HCEC 1CT (cell line): ENCODE measurements around the gene MAPKAP1.
"Not testable (repeated sequence)": the region's sequence is repeated elsewhere in the genome, so short reads cannot be mapped to it uniquely, and the experiment has no call there.

Source experiments
- DNase-seq: peaks from one replicate; pipeline ENCODE4 v3.0.0-alpha.2; 2017

MAPKAP1 gene

DNA sequence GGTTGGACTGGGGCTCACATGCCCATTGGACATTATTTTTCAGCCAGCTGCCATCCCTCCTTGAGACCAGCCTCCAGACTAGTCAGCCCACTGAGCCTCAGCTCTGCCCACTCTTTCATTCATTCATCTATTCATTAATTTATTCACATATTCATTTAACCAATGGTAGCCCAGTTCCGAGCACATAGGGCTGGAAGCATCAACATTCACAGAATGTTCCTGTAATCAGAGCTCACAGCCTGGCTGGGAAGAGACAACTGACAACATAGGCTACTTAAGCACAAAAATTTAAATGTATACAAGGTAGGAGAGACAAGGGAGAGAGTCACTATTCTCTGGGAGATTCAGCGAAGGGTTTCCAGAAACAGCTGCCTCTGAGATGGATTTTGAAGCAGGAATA is 23.2 kb upstream of the MAPKAP1 start:
- no peak for DNase-seq

DNA sequence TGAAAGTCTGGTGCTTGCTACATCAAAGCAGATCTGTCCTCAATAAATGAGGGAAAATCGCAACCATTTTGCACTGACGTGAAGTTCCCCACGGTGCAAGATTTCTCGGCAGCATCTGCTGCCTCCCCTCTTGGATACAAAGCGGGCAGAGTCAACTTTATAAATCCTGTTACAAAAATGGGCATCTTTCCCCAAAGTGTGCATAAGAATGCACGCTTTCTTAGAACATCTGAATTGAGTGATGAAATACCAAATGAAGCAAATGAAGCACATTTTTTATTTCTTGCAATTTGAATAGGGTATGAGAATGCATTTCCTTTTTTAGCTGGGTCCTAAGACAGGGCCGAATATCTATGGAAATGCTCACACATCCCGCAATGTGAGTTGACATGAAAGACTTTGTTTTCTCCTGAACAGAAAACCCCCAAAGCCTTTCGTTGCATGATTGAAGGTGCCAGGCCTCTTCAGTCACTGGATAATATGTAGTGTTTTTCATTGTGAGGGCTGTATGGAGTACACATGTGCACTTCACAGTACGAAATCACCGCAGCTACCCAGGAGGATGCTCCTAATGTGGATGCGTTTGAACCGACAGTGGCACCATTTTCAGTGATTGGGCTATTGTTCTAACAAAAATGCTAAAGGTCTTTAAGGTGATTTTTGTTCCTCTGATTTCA is 19.6 kb upstream of the MAPKAP1 start:
- no peak for DNase-seq

DNA sequence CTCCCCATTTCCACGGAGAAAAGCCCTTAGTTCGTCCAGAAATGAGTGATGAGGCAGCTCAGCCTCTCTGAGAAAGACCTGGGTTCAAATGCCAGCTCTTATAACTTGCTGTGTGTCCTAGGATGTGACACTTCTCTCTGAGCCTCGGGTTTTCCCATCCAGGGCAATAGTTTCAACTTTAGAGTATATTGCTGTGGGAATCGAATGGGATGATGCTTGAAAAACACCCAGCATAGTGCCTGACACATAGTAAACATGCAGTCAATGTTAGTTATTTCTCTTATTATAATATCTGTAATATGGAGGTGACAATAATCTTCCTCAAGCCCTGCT is 430 bp upstream of the MAPKAP1 start:
- no peak for DNase-seq

DNA sequence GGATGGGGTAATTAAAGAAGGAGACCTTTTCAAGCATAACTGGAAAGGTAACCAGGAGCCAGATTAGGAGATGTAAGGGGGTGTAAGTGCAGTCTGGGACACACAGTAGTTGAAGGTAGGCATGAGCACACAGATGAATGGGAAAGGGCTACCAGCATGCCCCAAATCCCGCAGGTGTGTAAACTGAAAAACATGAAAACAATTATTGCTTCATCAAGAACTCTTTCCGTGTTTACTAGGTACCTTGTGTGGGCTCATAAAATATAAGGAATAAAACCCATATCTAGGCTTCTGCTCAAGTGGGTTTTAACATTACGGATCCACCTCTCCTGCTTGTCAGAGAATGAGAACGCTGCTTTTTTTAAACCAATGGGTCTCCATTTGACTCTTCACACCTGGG is 1.1 kb downstream of the MAPKAP1 start:
- no peak for DNase-seq

DNA sequence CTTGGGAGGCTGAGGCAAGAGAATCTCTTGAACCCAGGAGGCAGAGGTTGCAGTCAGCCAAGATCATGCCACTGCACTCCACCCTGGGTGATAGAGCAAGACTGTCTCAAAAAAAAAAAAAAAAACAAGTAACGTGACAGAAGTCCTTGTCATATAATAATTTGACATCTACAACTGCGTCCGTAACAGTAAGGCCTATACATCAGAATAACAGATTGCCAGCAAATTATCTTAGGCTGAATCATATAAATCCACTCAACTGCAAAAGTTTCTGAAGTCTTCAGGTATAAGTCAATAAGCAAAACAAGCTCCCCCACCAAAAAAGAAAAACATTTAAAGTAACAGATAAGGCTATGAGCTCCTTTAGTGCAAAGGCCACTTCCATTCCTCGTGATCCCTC is 3.3 kb downstream of the MAPKAP1 start:
- DNase-seq = no peak

DNA sequence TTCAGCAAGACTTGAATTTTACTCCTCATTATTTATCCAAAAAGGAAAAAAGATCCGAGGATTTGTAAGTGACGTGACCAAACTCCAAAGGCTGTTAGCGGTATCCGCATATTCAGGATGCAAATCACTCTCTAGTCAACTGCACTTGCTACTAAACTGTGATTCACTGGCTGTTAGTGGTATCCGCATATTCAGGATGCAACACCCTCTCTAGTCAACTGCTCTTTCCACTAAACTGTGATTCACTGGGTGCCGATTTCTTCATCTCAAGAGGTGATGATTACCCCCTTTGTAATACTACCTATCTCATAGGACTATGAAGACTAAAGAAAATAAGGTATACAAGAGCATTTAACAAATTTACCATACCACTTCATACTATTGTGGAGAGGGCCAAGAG is 5.7 kb downstream of the MAPKAP1 start:
- DNase-seq = peak; percentile 67

DNA sequence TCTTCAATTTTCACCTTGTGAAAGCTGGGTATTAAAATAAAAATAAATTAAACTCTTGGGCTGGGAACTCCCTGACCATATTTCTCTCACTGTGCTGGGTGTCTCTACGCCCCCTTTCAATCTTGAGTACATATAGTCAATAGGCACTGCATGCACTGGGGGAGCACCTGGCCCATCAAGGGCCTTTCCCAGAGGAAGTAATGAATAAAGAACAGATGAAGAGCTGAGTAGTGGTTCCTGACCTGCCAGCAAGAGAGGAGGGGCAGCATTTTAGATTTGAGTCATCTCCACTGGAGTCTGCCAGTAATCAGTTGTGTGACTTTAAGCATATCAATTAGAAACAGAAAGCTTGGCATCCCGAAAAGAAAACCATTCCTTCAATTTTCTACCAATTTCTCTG is 6.2 kb downstream of the MAPKAP1 start:
- DNase-seq = no peak

DNA sequence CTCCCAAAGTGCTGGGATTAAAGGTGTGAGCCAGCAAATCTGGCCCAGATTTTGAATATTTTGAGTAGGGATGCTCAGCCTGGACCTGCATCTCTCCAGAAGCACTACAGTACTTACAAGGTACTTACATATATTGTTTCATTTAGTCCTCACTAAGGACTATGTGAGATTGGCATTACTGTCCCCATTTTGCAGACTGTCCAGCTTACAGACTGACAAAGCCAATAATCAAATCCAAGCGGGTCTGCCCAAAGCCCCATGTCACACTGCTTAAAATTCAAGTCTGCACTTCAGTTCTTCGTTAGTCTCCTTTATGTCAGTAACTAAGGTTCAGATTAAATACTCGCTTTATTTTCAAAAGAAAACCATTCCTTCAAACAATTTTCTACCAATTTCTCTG is 7.1 kb downstream of the MAPKAP1 start:
- no peak for DNase-seq

DNA sequence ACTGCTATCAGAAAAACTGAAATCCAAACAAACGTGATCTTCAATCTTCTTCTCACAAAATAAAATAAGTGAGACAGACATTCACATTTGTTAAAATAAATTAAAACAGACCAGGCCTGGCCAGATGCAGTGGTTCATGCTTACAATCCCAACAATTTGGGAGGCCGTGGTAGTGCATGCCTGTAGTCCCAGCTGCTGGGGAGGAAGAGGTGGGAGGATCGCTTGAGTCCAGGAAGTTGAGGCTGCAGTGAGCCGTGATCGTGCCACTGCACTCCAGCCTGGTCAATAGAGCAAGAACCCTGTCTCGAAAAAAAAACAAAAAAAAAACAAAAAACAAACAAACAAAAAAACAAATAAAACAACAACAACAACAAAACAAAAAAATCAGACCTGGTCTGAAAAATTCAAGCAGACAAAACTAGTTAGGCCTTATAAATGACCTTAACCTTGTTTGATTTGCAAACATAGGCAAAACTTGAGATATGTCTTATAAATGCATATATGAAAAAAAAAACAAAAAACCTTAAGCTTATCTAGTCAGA is 10.8 kb downstream of the MAPKAP1 start:
- no peak for DNase-seq

DNA sequence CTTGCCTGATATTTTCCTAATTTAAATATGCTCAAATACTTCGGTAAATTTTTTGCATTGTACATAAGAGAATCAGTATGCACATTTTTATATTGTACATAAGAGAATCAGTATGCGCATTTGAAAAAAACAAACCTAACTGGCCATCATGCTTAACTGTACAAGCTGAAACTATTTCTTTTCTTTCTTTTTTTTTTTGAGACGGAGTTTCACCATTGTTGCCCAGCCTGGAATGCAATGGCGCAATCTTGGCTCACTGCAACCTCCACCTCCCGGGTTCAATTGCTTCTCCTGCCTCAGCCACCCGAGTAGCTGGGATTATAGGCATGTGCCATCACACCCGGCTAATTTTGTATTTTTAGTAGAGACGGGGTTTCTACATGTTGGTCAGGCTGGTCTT is 11.5 kb downstream of the MAPKAP1 start:
- DNase-seq = not testable (repeated sequence)

DNA sequence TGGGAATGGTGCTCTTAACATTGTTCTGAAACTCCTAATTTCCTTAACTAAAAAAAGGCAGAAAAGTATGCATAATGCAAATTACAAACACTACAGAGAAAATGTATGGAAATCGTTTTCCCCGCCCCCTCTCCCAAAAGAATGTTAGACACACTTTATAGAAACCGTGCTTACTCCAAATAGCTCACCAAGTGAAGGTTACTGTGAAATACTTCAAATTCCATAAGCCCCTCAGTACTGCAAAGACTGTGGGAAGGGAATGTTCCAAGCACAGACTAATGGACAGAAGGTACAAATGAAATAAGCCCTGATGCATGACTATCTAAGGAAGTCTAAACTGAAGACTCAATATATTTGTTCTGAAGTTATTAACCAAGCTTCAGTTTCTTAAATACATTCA is 12.5 kb downstream of the MAPKAP1 start:
- DNase-seq = no peak

DNA sequence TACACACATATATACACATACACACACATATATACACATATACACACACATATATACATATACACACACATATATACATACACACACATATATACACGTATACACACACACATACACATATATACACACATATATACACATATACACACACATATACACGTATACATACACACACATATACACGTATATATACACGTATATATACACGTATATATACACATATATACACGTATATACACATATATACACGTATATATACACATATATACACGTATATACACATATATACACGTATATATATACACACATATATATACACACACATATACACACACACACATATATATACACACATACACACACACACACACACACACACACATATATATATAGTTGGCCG is 13.5 kb downstream of the MAPKAP1 start:
- not testable (repeated sequence) for DNase-seq

DNA sequence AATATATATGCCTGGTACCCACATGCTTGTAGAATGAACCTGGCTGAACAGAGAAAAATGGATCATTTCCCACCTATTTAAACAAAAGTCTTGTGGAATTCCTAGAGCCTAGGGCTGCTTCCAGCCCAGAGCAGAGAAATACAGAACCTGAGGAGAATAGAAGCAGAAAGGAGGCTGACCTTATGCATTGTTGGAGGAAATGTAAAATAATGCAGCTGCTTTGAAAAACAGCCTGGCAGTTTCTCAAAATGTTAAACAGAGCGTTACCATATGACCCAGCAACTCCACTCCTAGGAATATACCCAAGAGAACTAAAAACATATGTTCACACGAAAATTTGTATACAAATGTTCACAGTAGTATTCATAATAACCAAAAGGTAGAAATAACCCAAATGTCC is 15.1 kb downstream of the MAPKAP1 start:
- DNase-seq = no peak

DNA sequence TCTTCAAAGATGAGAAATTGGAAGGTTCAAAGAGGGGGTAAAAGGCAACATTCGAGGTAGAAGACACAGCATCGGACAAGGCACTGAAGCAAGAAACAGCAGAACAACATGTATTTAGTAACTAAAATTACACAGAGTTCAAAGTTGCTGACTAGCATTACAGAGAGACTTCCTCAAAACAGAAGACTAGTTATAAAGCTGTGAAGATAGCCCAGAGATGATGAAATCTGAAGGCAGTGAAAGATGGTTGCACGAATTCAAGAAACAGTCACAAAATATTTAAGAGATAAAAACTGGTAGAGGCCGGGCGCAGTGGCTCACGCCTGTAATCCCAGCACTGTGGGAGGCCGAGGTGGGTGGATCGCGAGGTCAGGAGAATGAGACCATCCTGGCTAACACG is 16.3 kb downstream of the MAPKAP1 start:
- no peak for DNase-seq

DNA sequence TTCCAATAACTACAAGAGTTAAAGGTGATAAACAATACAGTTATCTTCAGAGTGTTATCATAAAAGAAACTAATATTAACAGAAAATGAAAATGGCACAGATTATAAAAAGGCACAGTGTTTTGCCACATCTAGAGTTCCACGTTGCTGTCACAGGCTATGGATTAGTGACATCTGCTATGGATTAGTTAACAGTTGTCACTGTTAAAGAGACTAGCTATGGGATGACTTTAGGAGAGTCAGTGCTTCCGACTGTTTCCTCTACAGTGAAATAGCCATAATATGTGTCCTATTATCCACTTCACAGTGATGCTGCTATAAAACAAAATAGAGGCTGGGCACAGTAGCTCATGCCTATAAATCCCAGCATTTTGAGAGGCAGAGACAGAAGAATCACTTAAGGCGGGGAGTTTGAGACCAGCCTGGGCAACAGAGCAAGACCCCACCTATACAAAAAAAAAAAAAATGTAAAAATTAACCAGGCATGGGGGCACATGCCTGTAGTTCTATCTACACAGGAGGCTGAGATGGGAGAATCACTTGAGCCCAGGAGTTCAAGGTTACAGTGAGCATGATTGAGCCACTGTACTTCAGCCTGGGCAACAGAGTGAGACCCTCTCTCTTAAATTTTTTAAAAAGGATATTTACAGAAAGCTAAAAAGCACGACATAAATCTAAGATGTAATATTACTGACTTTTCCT is 19.7 kb downstream of the MAPKAP1 start:
- no peak for DNase-seq

DNA sequence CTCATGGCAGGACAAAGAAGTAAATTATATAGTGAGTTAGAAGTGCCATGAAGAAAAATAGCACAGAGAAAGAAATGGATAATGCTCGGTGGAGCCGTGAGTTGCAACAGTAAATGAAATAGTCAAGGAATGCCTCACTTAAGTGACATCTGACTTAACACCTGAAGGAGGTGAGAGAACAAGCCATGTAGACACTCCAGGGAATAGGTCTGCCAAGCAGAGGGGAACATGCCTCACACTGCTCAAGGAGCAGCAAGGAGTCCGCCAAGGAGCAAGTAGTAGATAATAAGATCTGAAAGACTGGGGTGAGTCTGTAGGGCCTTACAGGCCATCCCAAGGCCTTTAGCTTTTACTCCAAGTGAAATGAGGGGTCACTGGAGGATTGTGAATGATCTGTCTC is 21.8 kb downstream of the MAPKAP1 start:
- no peak for DNase-seq

DNA sequence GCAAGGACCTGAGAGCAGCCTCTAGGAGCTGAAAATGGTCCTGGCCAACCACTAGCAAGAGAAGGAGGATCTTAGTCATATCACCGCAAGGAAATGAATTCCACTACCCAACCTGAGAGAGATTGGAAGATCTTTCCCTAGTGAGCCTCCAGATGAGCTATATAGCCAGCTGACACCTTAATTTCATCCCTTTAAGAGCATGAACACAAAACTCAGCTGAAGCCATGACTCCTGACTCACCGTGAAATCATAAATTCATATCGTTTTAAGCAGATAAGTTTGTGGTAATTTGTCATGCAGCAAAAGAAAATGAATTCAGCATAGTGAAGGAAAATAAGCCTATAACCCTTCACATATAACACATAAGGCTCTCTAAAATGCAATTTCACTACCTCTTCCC is 23.5 kb downstream of the MAPKAP1 start:
- peak; percentile 76 for DNase-seq

DNA sequence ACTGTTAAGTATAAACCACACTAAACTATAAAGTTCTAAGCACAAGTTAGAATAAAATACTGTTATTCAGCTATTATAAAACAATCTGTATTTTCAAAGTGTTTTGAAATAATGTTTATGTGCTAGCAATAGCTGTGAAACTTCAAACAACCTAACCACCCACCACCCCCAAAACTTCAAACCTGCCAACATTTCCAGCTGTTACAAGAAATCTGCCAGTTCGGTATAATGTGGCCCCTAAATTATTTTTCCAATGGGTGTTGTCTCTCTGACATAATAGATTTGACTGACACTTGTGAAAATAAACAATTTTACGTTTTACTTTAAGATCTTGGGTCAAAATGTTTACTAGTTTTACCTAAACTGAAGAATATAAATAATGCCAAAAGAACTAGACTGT is 24.7 kb downstream of the MAPKAP1 start:
- no peak for DNase-seq

DNA sequence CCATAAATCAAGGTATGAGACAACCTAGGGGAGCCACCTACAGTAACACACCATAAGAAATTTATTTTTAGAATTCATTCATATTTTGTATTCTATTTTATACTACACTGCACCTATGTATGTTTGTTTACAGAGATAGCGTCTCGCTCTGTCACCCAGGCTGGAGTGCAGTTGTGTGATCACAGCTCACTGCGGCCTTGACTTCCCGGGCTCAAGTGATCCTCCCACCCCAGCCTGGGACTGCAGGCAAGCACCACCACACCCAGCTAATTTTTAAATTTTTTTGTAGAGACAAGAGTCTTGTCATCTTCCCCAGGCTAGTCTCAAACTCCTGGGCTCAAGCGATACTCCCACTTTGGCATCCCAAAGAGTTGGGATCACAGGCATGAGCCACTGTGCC is 25.4 kb downstream of the MAPKAP1 start:
- no peak for DNase-seq

DNA sequence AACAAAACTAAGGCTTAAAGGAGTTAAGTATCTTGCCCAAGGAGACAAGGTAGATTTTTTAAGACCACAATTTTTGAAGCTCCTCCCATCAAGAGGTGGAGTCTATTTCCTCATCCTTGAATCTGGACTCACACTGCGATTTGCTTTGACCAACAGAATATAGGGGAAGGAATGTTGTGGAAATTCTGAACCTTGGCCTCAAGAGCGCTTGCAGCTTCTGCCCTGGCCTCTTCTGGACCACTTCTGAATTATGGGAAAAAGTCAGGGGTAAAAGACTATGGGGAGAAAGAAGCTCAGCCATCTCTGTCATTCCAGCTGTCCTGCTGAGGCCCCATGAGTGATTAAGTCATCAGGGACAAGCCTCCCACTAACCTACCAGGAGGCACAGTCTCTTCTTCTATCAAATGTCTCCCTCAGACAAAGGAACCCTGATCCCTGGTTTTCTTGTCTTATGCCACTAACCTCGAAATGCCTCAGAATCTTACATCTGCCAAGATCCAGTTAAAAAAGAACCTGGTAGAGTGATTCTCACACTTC is 25.9 kb downstream of the MAPKAP1 start:
- DNase-seq = no peak

DNA sequence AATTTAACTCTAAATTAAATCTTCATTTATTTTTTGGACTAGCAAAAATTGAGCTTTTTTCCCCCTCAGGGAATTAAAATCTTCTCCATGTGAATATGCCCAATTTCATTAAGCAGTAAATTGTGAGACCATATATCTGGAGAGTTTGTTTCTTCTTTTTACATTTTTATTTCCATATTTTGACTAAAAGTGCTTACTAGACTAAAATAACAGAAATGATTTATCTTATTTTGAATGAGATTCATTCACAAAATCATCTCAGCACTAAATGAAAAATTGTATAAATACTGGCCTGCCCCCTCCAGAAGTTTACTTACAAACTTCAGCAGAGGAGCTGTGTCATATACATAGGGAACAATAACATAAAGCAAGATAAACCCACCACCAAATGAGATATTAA is 26.6 kb downstream of the MAPKAP1 start:
- DNase-seq = no peak

DNA sequence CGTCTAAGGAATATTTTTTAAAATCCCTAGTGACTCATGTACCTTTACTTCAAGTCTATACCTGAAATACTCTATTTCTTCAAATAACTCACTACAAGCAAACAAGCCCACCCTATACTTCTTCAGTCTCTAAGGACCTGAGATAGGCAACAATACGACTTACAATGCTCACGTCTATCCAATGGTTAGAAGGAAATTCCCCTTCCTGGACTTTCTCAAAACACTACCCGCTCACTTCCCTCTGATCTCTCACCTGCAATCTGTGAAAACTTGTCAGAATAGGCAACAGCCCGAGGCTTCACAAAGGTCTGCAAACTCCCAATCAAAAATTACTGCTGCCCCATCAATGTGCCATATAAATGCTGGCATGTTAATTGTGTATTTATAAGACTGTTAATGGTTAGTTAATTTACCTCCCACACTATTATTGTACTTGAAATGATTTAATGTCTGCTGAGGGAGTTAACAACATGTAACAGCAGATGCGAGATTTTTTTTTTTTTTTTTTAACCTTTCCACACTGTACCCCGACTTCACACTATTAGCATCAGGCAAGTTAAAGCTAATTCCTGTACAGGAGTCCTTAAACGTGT is 27.3 kb downstream of the MAPKAP1 start:
- no peak for DNase-seq

DNA sequence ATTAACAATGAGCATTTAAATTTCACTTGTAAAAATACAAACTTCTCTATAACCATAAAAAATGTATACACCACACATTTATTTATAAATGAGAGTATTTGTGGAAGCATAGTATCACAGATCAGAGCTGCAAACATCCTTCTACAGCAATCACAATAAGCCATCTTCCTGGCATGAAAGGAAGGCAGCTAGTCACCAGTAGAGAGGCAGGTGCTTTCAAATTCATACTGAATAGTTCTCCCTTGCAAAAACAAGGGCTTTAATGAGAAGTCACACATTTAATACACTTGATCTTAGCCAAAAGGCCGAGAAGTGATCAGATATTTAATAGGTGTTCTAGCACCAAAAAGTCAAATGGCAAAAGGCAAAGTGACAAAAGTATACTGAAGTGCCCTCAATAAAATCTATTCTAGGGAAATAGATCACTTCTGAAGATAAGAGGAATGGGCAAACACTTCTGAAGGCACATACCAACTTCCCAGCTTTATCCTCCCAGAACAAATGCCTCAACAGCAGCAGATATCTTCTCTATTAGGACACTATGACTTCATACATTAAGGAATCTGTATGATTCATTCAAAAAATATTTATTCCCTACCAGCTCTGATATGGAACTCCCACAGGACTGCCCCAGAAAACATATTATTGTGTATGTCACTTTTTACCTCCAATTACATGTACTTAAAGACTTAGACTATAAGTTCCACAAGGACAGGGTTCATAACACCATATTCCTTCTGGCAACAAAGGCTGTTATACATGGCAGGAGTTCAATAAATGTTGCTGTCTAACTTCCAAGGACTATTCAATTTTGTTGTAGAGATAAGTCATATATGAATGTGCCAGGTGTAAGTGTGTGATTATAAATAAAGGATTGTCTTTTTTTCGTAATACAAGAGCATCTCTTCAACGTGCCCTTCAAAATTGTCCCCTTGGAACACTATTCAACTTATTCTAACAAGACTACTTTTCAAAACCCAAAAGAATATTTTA is 31.7 kb downstream of the MAPKAP1 start:
- DNase-seq = peak; percentile 91
